ENCODE measurements around the gene SRI.

SRI gene

GRCh38 chr7:88156356-88156755 is 63.5 kb downstream of the SRI start:
- H3K27ac ChIP-seq: no peak overlapping the region
- TF ChIP-seq CTCF (conservative IDR thresholded peaks at IDR 0.05) (no peak), ZFX (IDR thresholded peaks at IDR 0.05) (no peak)

- no peak overlapping the region for H3K27ac ChIP-seq
- no peak for TF ChIP-seq CTCF (conservative IDR thresholded peaks at IDR 0.05)
These were observed 64.1 kb downstream of the SRI start for GRCh38 chr7:88155756-88156155.
